Glutamatergic neuron (in vitro differentiated cells): ENCODE data around the gene CFTR. TPM values are rescaled to one million over a fixed set of nuclear protein-coding genes. Genes with fewer than 3 reads are reported as not detected.

Experiments used
- DNase-seq: peaks from one replicate; pipeline ENCODE4 v3.0.0; 2022
- H3K27ac Mint-ChIP-seq: one replicate; pipeline ENCODE4 v1.8.0; 2020; ENCODE audit warnings: mild to moderate bottlenecking, mixed read lengths, inconsistent platforms; ENCODE audit not compliant: unreplicated experiment
- H3K27me3 Mint-ChIP-seq: one replicate; pipeline ENCODE4 v1.8.0; 2020; ENCODE audit warnings: mild to moderate bottlenecking, moderate library complexity, mixed read lengths, inconsistent platforms; ENCODE audit not compliant: unreplicated experiment
- H3K36me3 Mint-ChIP-seq: one replicate; pipeline ENCODE4 v1.8.0; 2020; ENCODE audit warnings: mild to moderate bottlenecking, mixed read lengths, inconsistent platforms; ENCODE audit not compliant: unreplicated experiment
- H3K4me1 Mint-ChIP-seq: one replicate; pipeline ENCODE4 v1.8.0; 2020; ENCODE audit warnings: mild to moderate bottlenecking, low read depth, mixed read lengths, inconsistent platforms; ENCODE audit not compliant: unreplicated experiment
- H3K4me3 Mint-ChIP-seq: one replicate; pipeline ENCODE4 v1.8.0; 2020; ENCODE audit warnings: mild to moderate bottlenecking, mixed read lengths, inconsistent platforms; ENCODE audit not compliant: unreplicated experiment
- H3K9me3 Mint-ChIP-seq: one replicate; pipeline ENCODE4 v1.8.0; 2020; ENCODE audit warnings: mild to moderate bottlenecking, moderate library complexity, mixed read lengths, inconsistent platforms; ENCODE audit not compliant: unreplicated experiment
- total RNA-seq: library from RNA; stranded (reverse); fragmentation: NEBNext Ultra II Directional; extraction: Animal tissue kit (Norgen Biotek cat#: 25700); gene quantifications from one replicate; pipeline ENCODE4 v1.2.1, GENCODE V29; 2021; ENCODE audit not compliant: unreplicated experiment
- TF ChIP-seq, protein P1 (sequence below): fragments of 200-600 bp; sonication (generic); IDR thresholded peaks from one replicate; pipeline ENCODE4 v1.5.0; 2021; ENCODE audit not compliant: partially characterized antibody, unreplicated experiment

Gene CFTR
- total RNA-seq, 1 donor from 2014 or later: not detected

DNA sequence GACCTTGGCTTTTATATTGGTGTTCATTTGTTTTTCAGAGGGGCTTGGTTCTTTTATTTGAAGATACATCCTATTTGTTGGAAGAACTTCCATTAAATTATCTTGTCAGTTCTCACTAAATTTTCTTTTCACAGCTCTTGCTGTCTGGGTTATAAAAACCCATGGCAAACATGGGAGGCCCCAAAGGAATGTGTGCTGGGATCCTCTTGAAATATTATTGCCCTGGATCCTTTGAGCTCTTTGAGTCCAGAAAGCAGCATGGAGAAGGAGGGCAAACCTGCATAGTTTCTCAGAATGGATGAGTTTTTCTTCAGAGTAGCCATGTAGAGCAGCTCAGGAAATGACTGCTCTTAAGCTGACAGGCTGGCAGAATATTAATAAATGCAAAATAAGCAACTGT is 206.0 kb downstream of the CFTR start:
- Mint-ChIP-seq H3K9me3 (peaks cover 2% of the 10 kb centered on the region), H3K27ac (no peak overlapping the region), H3K4me1 (peaks cover 3% of the 10 kb centered on the region), H3K27me3 (peaks cover 6% of the 10 kb centered on the region), H3K4me3 (no peak overlapping the region), H3K36me3 (no peaks in the 10 kb centered on the region)
- TF ChIP-seq, protein P1, sequence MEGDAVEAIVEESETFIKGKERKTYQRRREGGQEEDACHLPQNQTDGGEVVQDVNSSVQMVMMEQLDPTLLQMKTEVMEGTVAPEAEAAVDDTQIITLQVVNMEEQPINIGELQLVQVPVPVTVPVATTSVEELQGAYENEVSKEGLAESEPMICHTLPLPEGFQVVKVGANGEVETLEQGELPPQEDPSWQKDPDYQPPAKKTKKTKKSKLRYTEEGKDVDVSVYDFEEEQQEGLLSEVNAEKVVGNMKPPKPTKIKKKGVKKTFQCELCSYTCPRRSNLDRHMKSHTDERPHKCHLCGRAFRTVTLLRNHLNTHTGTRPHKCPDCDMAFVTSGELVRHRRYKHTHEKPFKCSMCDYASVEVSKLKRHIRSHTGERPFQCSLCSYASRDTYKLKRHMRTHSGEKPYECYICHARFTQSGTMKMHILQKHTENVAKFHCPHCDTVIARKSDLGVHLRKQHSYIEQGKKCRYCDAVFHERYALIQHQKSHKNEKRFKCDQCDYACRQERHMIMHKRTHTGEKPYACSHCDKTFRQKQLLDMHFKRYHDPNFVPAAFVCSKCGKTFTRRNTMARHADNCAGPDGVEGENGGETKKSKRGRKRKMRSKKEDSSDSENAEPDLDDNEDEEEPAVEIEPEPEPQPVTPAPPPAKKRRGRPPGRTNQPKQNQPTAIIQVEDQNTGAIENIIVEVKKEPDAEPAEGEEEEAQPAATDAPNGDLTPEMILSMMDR: no peak
- no peak for DNase-seq

DNA sequence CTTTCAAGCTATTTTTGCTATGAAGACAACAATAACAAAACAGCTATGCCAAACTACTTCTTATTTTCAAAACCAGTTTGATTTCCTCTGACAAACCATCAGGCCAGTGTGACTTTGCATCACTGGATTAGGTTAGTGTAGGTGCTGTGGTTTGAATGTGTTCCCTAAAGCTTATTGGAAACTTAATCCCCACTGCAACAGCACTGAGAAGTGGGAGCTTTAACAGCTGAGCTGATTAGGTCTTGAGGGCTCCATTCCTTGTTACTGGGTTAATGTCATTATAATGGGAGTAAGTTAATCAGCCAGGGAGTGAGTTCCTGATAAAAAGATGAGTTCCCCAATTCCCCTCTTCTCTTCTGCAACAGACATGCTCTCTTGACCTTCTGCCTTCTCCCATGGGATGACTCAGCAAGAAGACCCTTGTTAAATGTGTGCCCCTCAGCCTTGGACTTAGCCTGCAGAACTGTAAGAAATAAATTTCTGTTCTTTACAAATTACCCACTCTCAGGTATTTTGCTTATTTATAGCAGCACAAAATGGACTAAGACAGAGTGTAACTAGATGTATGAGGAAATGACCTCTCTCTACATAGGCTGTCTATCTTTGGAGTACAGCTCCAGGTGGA is 206.6 kb downstream of the CFTR start:
- Mint-ChIP-seq H3K27me3 (peaks cover 6% of the 10 kb centered on the region), H3K4me1 (peaks cover 3% of the 10 kb centered on the region)

DNA sequence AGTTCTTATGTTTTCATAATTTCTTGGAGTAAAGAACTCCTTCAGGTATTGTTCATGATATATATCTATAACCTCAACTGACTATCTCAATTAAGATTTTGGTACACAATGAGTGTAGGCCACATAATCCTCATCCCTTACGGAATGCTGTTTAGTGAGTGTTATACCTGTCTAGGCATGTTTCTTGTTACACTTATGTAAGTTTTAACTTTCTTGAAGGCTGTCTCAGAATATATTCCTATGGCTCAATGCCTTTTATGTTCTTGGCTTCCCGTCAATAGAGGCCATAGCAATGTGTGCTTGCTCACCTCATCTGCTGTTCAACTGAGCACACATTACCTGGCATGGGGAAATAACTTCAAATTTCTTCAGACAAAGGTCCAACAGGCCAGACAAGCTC is 208.3 kb downstream of the CFTR start:
- H3K4me1 Mint-ChIP-seq: peaks cover 3% of the 10 kb centered on the region
- no peak overlapping the region for H3K27ac Mint-ChIP-seq
- H3K9me3 Mint-ChIP-seq: peaks cover 2% of the 10 kb centered on the region
- no peak for DNase-seq
- TF ChIP-seq, protein P1: no peak
- H3K36me3 Mint-ChIP-seq: no peaks in the 10 kb centered on the region
- H3K4me3 Mint-ChIP-seq: no peak overlapping the region
- H3K27me3 Mint-ChIP-seq: peaks cover 6% of the 10 kb centered on the region

More for the DNA sequence above, 206.6 kb downstream of the CFTR start:
- Mint-ChIP-seq H3K9me3 (peaks cover 2% of the 10 kb centered on the region), H3K4me3 (no peak overlapping the region), H3K36me3 (no peaks in the 10 kb centered on the region), H3K27ac (no peak overlapping the region)
- TF ChIP-seq, protein P1: no peak
- DNase-seq: no peak

DNA sequence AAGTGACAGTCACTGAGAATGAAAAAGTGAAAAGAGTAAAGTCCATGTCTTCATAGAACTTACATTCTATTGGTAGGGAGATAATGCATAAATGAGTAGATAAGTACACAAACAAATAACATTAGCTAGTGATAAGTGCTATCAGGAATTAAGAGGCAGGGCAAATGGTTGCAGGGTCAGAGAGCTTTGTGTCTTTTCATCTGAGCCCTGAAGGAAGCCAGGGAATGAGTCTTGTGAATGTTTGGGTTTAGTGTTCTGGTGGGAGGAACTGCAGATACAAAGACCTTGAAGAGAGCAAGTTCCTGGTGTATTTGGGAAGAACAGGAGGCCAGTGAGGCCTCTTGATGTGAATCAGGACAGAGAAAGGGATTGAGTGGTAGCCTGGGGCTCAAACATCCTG is 209.6 kb downstream of the CFTR start:
- H3K27ac Mint-ChIP-seq: no peak overlapping the region
- no peak for DNase-seq
- peaks cover 8% of the 10 kb centered on the region for H3K27me3 Mint-ChIP-seq
- peaks cover 3% of the 10 kb centered on the region for H3K4me1 Mint-ChIP-seq
- peaks cover 2% of the 10 kb centered on the region for H3K9me3 Mint-ChIP-seq
- H3K36me3 Mint-ChIP-seq: no peaks in the 10 kb centered on the region
- H3K4me3 Mint-ChIP-seq: no peak overlapping the region
- TF ChIP-seq, protein P1: no peak

DNA sequence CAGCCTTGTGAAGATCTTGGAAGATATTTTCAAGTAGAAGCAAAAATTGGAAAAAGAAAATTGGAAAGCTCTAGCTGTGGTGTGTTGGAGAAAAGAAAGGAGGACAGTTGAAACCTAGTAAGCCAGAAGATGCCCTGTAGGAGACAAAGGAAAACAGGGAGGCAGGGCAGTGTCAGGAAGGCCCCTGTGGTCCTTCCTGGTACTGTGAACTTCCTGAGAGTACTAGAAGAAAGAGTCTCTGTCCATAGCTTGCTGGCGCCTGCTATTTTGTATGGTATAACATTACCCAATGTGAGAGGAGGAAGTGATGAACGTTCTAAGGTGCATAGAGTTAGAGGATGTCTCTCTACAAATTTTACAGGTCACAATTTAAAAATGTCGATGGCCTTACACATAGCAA is 210.3 kb downstream of the CFTR start:
- Mint-ChIP-seq H3K4me1 (peaks cover 3% of the 10 kb centered on the region), H3K27me3 (peaks cover 8% of the 10 kb centered on the region), H3K36me3 (no peaks in the 10 kb centered on the region), H3K4me3 (no peak overlapping the region), H3K9me3 (peaks cover 2% of the 10 kb centered on the region), H3K27ac (no peak overlapping the region)
- TF ChIP-seq, protein P1: no peak
- no peak for DNase-seq
